ENCODE measurements around the gene PACSIN1. TPM values are rescaled to one million over a fixed set of nuclear protein-coding genes. Genes with fewer than 3 reads are reported as not detected.

PACSIN1 gene
- total RNA-seq, 1 experiment from 2014 or later = 7.0 TPM

GRCh38 chr6:34532230-34532629 lies 66.4 kb downstream of the PACSIN1 start:
- H3K4me2 ChIP-seq (ENCODE audit: insufficient read depth, insufficient read length, low read length) = peak overlapping the region; percentile 13
- H2AK5ac ChIP-seq (ENCODE audit: insufficient read length, low read length) = no peak overlapping the region
- peaks cover 2% of the 10 kb centered on the region; the same call in 1 of the 2 replicates for H3K27me3 Mint-ChIP-seq (ENCODE audit: low read depth)
- H3K27ac Mint-ChIP-seq = peak overlapping the region in 1 of 3 experiments; percentile 75; a peak in 1 of 7 replicates
- no peaks in the 10 kb centered on the region for H3K27me3 ChIP-seq (ENCODE audit: insufficient read depth, low read length)
- H3K18ac ChIP-seq (ENCODE audit: insufficient read length, low read depth, low read length) = no peak overlapping the region
- no peak overlapping the region for H3K14ac ChIP-seq (ENCODE audit: insufficient read depth, low read length)
- H3K36me3 Mint-ChIP-seq (ENCODE audit: insufficient read depth in 1 of 3, low read depth in 3 of 3) = peaks cover 0 to 3% (median 0%) of the 10 kb centered on the region in 3 experiments; a peak in 2 of 7 replicates
- H2BK12ac ChIP-seq (ENCODE audit: insufficient read length, low read depth, low read length) = no peak overlapping the region
- H3K23me2 ChIP-seq (ENCODE audit: insufficient read length, low read depth, low read length, poor library complexity, severe bottlenecking) = no peaks in the 10 kb centered on the region
- no CpG with 5 or more reads among the region's 15 CpGs for WGBS (ENCODE audit: extremely low coverage, insufficient read length, low lambda C conversion rate)
- no peaks in the 10 kb centered on the region for H3K9me3 ChIP-seq (ENCODE audit: control insufficient read depth, low read depth, low read length)
- H3T11ph ChIP-seq (ENCODE audit: low read length) = no peak overlapping the region
- H3K9ac ChIP-seq (ENCODE audit: extremely low read depth, insufficient read length, low read length) = no peak overlapping the region
- no peaks in the 10 kb centered on the region for H4K20me1 ChIP-seq (ENCODE audit: control insufficient read depth, insufficient read depth, insufficient read length)
- H2BK15ac ChIP-seq (ENCODE audit: low read depth, low read length) = no peak overlapping the region
- H3K4me3 Mint-ChIP-seq = peak overlapping the region in 1 of 2 experiments; percentile 75; a peak in 3 of 5 replicates
- no peak overlapping the region for H3K27ac ChIP-seq (ENCODE audit: insufficient read length, low read depth, low read length)
- no peaks in the 10 kb centered on the region for H3K79me1 ChIP-seq (ENCODE audit: insufficient read depth, low read depth, low read length, poor library complexity, severe bottlenecking)
- no peak overlapping the region for H2BK120ac ChIP-seq (ENCODE audit: low read depth, low read length, poor library complexity, severe bottlenecking)
- no peak overlapping the region for H4K8ac ChIP-seq (replicated peaks; ENCODE audit: insufficient read length, low read depth, low read length)
- H3K4me1 Mint-ChIP-seq = peaks cover 21 to 37% of the 10 kb centered on the region in 2 experiments
- H3K4me1 ChIP-seq (ENCODE audit: insufficient read depth, low read length) = peaks cover 3% of the 10 kb centered on the region; the same call in 1 of the 2 replicates
- H3K23ac ChIP-seq (ENCODE audit: insufficient read length, low read depth, low read length) = no peak overlapping the region
- H4K5ac ChIP-seq (ENCODE audit: insufficient read length, low read depth, low read length) = no peak overlapping the region
- H3K9me3 Mint-ChIP-seq = no peaks in the 10 kb centered on the region
- H3K79me2 ChIP-seq (ENCODE audit: insufficient read depth, low read length) = no peaks in the 10 kb centered on the region
- H2BK20ac ChIP-seq (ENCODE audit: low read depth, low read length, poor library complexity, severe bottlenecking) = no peak overlapping the region
- H2AFZ ChIP-seq (ENCODE audit: low read length) = no peak overlapping the region
- DNase-seq = no peak
- no peak overlapping the region for H3K4ac ChIP-seq (ENCODE audit: low read depth, low read length)
- no peak overlapping the region for H4K91ac ChIP-seq (ENCODE audit: insufficient read length, low read depth, low read length)
- no peak for TF ChIP-seq CTCF (conservative IDR thresholded peaks at IDR 0.05)
- H2BK5ac ChIP-seq (ENCODE audit: insufficient read length, low read length) = no peak overlapping the region
- no peak overlapping the region for H3K56ac ChIP-seq (ENCODE audit: insufficient read length, low read depth, low read length)
